ENCODE measurements around the gene ZNF367.

- TF ChIP-seq CTCF (IDR thresholded peaks at IDR 0.05) (no peak), POLR2AphosphoS5 (IDR thresholded peaks at IDR 0.05; ENCODE audit: insufficient read depth in 1 of 2, low read depth in 1 of 2) (no peak)
Measured at GRCh38 chr9:96450613-96451528, 32.7 kb upstream of the ZNF367 start.

Data from vagina (tissue), 2 donors.